Measurements from ENCODE around the gene DCTN4. TPM values are rescaled to one million over a fixed set of nuclear protein-coding genes. Genes with fewer than 3 reads are reported as not detected.

Gene DCTN4
- total and polyA plus RNA-seq, 2 of the 8 experiments (the other 6 are each of a cell fraction or from before 2014, with no cell fraction given), result 20.5 to 42.7 TPM

DNA sequence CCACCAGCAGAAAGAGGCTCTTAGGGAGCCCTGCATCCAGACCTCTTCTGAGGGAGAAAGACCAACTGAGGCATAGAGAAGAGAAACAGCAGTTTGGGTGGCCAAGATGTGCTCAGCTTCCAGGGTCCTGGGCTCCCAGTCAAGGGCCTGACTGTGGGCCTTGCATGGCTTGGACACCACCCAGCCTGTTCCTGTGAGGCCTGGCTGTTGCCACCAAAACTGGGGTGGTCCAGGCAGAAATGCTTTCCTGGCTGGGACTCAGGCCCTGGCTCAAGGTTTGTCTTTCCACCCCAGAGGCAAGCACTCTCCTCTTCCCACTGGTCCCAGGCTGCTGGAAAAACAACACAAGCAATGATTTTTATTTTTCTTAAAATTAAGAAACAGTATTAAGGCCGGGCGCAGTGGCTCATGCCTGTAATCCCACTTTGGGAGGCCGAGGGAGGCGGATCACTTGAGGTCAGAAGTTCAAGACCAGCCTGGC is 84.4 kb downstream of the DCTN4 start:
- ChIA-PET POLR2A (ENCODE audit: partially characterized antibody) (interaction anchor here (0.5 to 4.7 kb wide), 9 partner anchors 11 to 225 kb away, joined by 3 to 70 read pairs (median 4); partner anchors contain the start of genes MYOZ3, RBM22 and RPS14), CTCF (ENCODE audit: partially characterized antibody) (interaction anchor here (0.8 to 3.3 kb wide), 7 partner anchors 11 to 444 kb away, joined by 3 to 18 read pairs (median 3); partner anchors contain the start of gene RBM22)
- FAIRE-seq (no peak), DNase-seq (ENCODE audit: low read depth in 1 of 2, low spot score in 2 of 2) (no peak)
- H4K8ac ChIP-seq (ENCODE audit: extremely low read depth, insufficient read depth, low read length), result no peak overlapping the region
- H2BK20ac ChIP-seq (ENCODE audit: low read length), result no peak overlapping the region
- no peak overlapping the region for H4K5ac ChIP-seq (ENCODE audit: insufficient read length, low read depth, low read length)
- no peak overlapping the region for H2AK5ac ChIP-seq (ENCODE audit: low read depth, low read length)
- H2BK12ac ChIP-seq (ENCODE audit: low read depth, low read length), result no peak overlapping the region
- peaks cover 0 to 9% of the 10 kb centered on the region in 2 experiments; a peak in 2 of 4 replicates for H3K79me2 ChIP-seq (ENCODE audit: control insufficient read depth in 1 of 2, insufficient read depth in 2 of 2, low read length in 2 of 2)
- H3K18ac ChIP-seq (ENCODE audit: extremely low read depth, low read length), result 0 out of 2 replicates have a peak overlapping the region, but pooled peaks have one; percentile 29
- H3K4me2 ChIP-seq (ENCODE audit: insufficient read depth in 1 of 2, low read depth in 2 of 2, low read length in 2 of 2), result no peak overlapping the region
- 0 out of 2 replicates have a peak overlapping the region, but pooled peaks have one; percentile 40 for H2BK15ac ChIP-seq (ENCODE audit: low read length)
- no peak overlapping the region for H3K14ac ChIP-seq (ENCODE audit: insufficient read length)
- H3K79me1 ChIP-seq (ENCODE audit: low read depth, low read length), result no peaks in the 10 kb centered on the region
- no peaks in the 10 kb centered on the region for H4K20me1 ChIP-seq (replicated peaks in 1 of 2; ENCODE audit: control insufficient read depth in 1 of 2, insufficient read depth in 2 of 2, low read length in 2 of 2)
- H2AFZ ChIP-seq (ENCODE audit: low read length), result no peak overlapping the region
- no peak overlapping the region for H3K4me3 ChIP-seq (ENCODE audit: extremely low read depth in 1 of 4, insufficient read depth in 2 of 4, low read depth in 3 of 4, low read length in 4 of 4)
- H3K23me2 ChIP-seq (ENCODE audit: low read depth, low read length), result peaks cover 9% of the 10 kb centered on the region
- no peaks in the 10 kb centered on the region for H3K27me3 ChIP-seq (replicated peaks in 1 of 4; ENCODE audit: control insufficient read depth in 3 of 4, extremely low read depth in 1 of 4, insufficient read depth in 3 of 4, low read length in 3 of 4)
- no peak overlapping the region for H2BK120ac ChIP-seq (replicated peaks; ENCODE audit: low read depth, low read length)
- no peak overlapping the region; the same call in 1 of the 2 replicates for H3K27ac ChIP-seq (ENCODE audit: low read depth, low read length)
- no peak overlapping the region for H3K9ac ChIP-seq (replicated peaks in 1 of 4; ENCODE audit: extremely low read depth in 1 of 4, low read depth in 3 of 4, low read length in 3 of 4)
- H4K91ac ChIP-seq (replicated peaks; ENCODE audit: insufficient read length, low read length), result no peak overlapping the region
- H3K23ac ChIP-seq (ENCODE audit: insufficient read length), result no peak overlapping the region
- H2BK5ac ChIP-seq (ENCODE audit: low read depth, low read length), result no peak overlapping the region
- no peaks in the 10 kb centered on the region for H3K9me3 ChIP-seq (ENCODE audit: insufficient read depth in 2 of 2, low read depth in 1 of 2, low read length in 1 of 2)
- WGBS, 2 experiments (ENCODE audit: extremely low coverage in 1 of 2, insufficient coverage in 1 of 2, insufficient read length in 1 of 2, insufficient replicate concordance in 2 of 2, low coverage in 1 of 2, low lambda C conversion rate in 2 of 2, missing lambda C conversion rate in 1 of 2), result 96% methylated on average over 4 of the region's 4 CpGs; no CpG with 5 or more reads in 1 of the 2 experiments
- H3K4me1 ChIP-seq (replicated peaks in 1 of 4; ENCODE audit: control insufficient read depth in 3 of 4, insufficient read depth in 4 of 4, low read length in 3 of 4), result peaks cover 5 to 23% (median 14%) of the 10 kb centered on the region in 4 experiments
- no peak overlapping the region for H3K4ac ChIP-seq (replicated peaks; ENCODE audit: insufficient read length, low read depth, low read length)
- H3K36me3 ChIP-seq (ENCODE audit: control insufficient read depth in 2 of 4, insufficient read depth in 4 of 4, low read length in 3 of 4), result peaks cover 0 to 10% (median 0%) of the 10 kb centered on the region in 4 experiments; a peak in 3 of 8 replicates
- no peak overlapping the region for H3K56ac ChIP-seq (replicated peaks; ENCODE audit: insufficient read length, low read depth, low read length)
- no peak for TF ChIP-seq TAF7 (optimal IDR thresholded peaks at IDR 0.05; ENCODE audit: borderline replicate concordance, low read depth, low read length)
- TF ChIP-seq CTBP2 (IDR thresholded peaks at IDR 0.05; ENCODE audit: borderline replicate concordance, insufficient read depth, insufficient read length, low read length), result no peak
- TF ChIP-seq CREB1 (IDR thresholded peaks at IDR 0.05), result no peak; the same call in 1 of the 2 replicates
- no peak for TF ChIP-seq JUND (IDR thresholded peaks at IDR 0.05; ENCODE audit: low read length)
- TF ChIP-seq YY1 (IDR thresholded peaks at IDR 0.05; ENCODE audit: low read depth, low read length), result no peak
- TF ChIP-seq, protein P1, sequence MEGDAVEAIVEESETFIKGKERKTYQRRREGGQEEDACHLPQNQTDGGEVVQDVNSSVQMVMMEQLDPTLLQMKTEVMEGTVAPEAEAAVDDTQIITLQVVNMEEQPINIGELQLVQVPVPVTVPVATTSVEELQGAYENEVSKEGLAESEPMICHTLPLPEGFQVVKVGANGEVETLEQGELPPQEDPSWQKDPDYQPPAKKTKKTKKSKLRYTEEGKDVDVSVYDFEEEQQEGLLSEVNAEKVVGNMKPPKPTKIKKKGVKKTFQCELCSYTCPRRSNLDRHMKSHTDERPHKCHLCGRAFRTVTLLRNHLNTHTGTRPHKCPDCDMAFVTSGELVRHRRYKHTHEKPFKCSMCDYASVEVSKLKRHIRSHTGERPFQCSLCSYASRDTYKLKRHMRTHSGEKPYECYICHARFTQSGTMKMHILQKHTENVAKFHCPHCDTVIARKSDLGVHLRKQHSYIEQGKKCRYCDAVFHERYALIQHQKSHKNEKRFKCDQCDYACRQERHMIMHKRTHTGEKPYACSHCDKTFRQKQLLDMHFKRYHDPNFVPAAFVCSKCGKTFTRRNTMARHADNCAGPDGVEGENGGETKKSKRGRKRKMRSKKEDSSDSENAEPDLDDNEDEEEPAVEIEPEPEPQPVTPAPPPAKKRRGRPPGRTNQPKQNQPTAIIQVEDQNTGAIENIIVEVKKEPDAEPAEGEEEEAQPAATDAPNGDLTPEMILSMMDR (IDR thresholded peaks at IDR 0.05; ENCODE audit: control extremely low read depth in 1 of 3, insufficient read depth in 1 of 3, low read depth in 1 of 3, low read length in 3 of 3), result no peak
- TF ChIP-seq EP300 (IDR thresholded peaks at IDR 0.05; ENCODE audit: borderline replicate concordance in 1 of 2, low read depth in 2 of 2, low read length in 2 of 2), result no peak
- no peak for TF ChIP-seq POLR2A (IDR thresholded peaks at IDR 0.05; ENCODE audit: control extremely low read depth in 1 of 2, low read depth in 2 of 2, low read length in 2 of 2)
- TF ChIP-seq KDM1A (IDR thresholded peaks at IDR 0.05; ENCODE audit: borderline replicate concordance, low read length), result no peak
- TF ChIP-seq GTF2F1 (IDR thresholded peaks at IDR 0.05; ENCODE audit: borderline replicate concordance, low read depth, low read length), result no peak

Measured in H1 (cell line).